H1 (cell line): Measurements from ENCODE around the gene IGLL1. TPM values are rescaled to one million over a fixed set of nuclear protein-coding genes. Genes with fewer than 3 reads are reported as not detected.

ENCODE experiments used
- CTCF ChIA-PET: fragments of 300-600 bp; sonication (Branson Sonifier 250); formaldehyde crosslinking; loops from one replicate; lab custom pipeline; 2021; ENCODE audit not compliant: partially characterized antibody; lab: Charles Lee
- POLR2A ChIA-PET: fragments of 300-600 bp; sonication (Branson Sonifier 250); formaldehyde crosslinking; loops from one replicate; lab custom pipeline; 2021; ENCODE audit warnings: inconsistent platforms; ENCODE audit not compliant: partially characterized antibody; lab: Charles Lee
- DNase-seq, 2 experiments: peaks; one replicate each; pipeline versions ENCODE4 v3.0.0 to v3.0.0-alpha.2; 2010 to 2022; ENCODE audit warnings: low spot score in 2 of 2, low read depth in 1 of 2, mixed read lengths in 1 of 2
- FAIRE-seq: peaks from 2 replicates; lab custom pipeline; 2011; peaks lifted over from hg19 to GRCh38; lab: Jason Lieb, UNC
- H2AFZ ChIP-seq: 2 replicates; pipeline ENCODE4 v1.8.1; 2012; ENCODE audit warnings: low read length, inconsistent platforms
- H2AK5ac ChIP-seq: 2 replicates; pipeline ENCODE4 v1.6.1; 2013; ENCODE audit warnings: low read depth, low read length
- H2BK120ac ChIP-seq: replicated peaks from 2 replicates; pipeline ENCODE3; 2013; ENCODE audit warnings: low read depth, low read length, inconsistent platforms
- H2BK12ac ChIP-seq: 2 replicates; pipeline ENCODE4 v1.6.1; 2013; ENCODE audit warnings: low read depth, low read length
- H2BK15ac ChIP-seq: 2 replicates; pipeline ENCODE4 v1.6.1; 2013; ENCODE audit warnings: low read length
- H2BK20ac ChIP-seq: 2 replicates; pipeline ENCODE4 v1.6.1; 2013; ENCODE audit warnings: low read length
- H2BK5ac ChIP-seq: 2 replicates; pipeline ENCODE4 v1.6.1; 2013; ENCODE audit warnings: low read depth, low read length
- H3K14ac ChIP-seq: 2 replicates; pipeline ENCODE4 v1.6.1; 2013; ENCODE audit warnings: inconsistent platforms; ENCODE audit not compliant: insufficient read length
- H3K18ac ChIP-seq: 2 replicates; pipeline ENCODE4 v1.6.1; 2013; ENCODE audit warnings: low read length; ENCODE audit errors: extremely low read depth
- H3K23ac ChIP-seq: 2 replicates; pipeline ENCODE4 v1.6.1; 2013; ENCODE audit warnings: inconsistent platforms; ENCODE audit not compliant: insufficient read length
- H3K23me2 ChIP-seq: 2 replicates; pipeline ENCODE4 v1.6.1; 2013; ENCODE audit warnings: low read depth, low read length
- H3K27ac ChIP-seq: 2 replicates; pipeline ENCODE4 v1.6.1; 2011; ENCODE audit warnings: low read depth, low read length, inconsistent platforms
- H3K27me3 ChIP-seq, 4 experiments: replicated peaks in 1 of 4; 1 replicate in 1 of 4; 2 replicates in 3 of 4; pipeline versions ENCODE4 v1.6.1 to v1.8.1; 2011 to 2013; ENCODE audit warnings: low read length in 3 of 4, mild to moderate bottlenecking in 3 of 4, inconsistent platforms in 2 of 4, mixed read lengths in 2 of 4, moderate library complexity in 1 of 4; ENCODE audit not compliant: control insufficient read depth in 3 of 4, insufficient read depth in 3 of 4; ENCODE audit errors: extremely low read depth in 1 of 4
- H3K36me3 ChIP-seq, 4 experiments: 2 replicates each; pipeline versions ENCODE4 v1.6.1 to v1.8.1; 2011 to 2013; ENCODE audit warnings: mild to moderate bottlenecking in 4 of 4, low read length in 3 of 4, moderate library complexity in 2 of 4, control low read depth in 1 of 4, inconsistent platforms in 1 of 4; ENCODE audit not compliant: insufficient read depth in 4 of 4, control insufficient read depth in 2 of 4
- H3K4ac ChIP-seq: replicated peaks from 2 replicates; pipeline ENCODE3; 2013; ENCODE audit warnings: low read length, low read depth, mixed read lengths, inconsistent platforms; ENCODE audit not compliant: insufficient read length
- H3K4me1 ChIP-seq, 4 experiments: replicated peaks in 1 of 4; 1 replicate in 1 of 4; 2 replicates in 3 of 4; pipeline versions ENCODE4 v1.6.1 to v1.8.1; 2011 to 2013; ENCODE audit warnings: low read length in 3 of 4, inconsistent platforms in 2 of 4, mixed read lengths in 1 of 4; ENCODE audit not compliant: insufficient read depth in 4 of 4, control insufficient read depth in 3 of 4
- H3K4me2 ChIP-seq, 2 experiments: 2 replicates each; pipeline versions ENCODE4 v1.6.1 to v1.8.1; 2011 to 2013; ENCODE audit warnings: low read depth in 2 of 2, low read length in 2 of 2, control low read depth in 1 of 2, inconsistent platforms in 1 of 2, mild to moderate bottlenecking in 1 of 2; ENCODE audit not compliant: insufficient read depth in 1 of 2
- H3K4me3 ChIP-seq, 4 experiments: fragments of 200-600, 300-600 bp in 1 of 4; sonication (generic), shearing (Covaris generic), sonication (Bioruptor Twin) in 1 of 4; 2 replicates each; pipeline versions ENCODE4 v1.5.1 to v1.8.1; 2011 to 2016; ENCODE audit warnings: low read length in 4 of 4, low read depth in 3 of 4, control low read depth in 2 of 4, inconsistent platforms in 2 of 4, mild to moderate bottlenecking in 2 of 4, mixed read lengths in 1 of 4, moderate library complexity in 1 of 4; ENCODE audit not compliant: insufficient read depth in 2 of 4; ENCODE audit errors: extremely low read depth in 1 of 4
- H3K56ac ChIP-seq: replicated peaks from 2 replicates; pipeline ENCODE3; 2013; ENCODE audit warnings: low read depth, mild to moderate bottlenecking, mixed read lengths, low read length, inconsistent platforms; ENCODE audit not compliant: insufficient read length
- H3K79me1 ChIP-seq: 2 replicates; pipeline ENCODE4 v1.6.1; 2013; ENCODE audit warnings: low read depth, low read length, control low read depth
- H3K79me2 ChIP-seq, 2 experiments: 2 replicates each; pipeline versions ENCODE4 v1.6.1 to v1.8.1; 2012 to 2013; ENCODE audit warnings: low read length in 2 of 2, mild to moderate bottlenecking in 2 of 2, inconsistent platforms in 1 of 2; ENCODE audit not compliant: insufficient read depth in 2 of 2, control insufficient read depth in 1 of 2
- H3K9ac ChIP-seq, 4 experiments: replicated peaks in 1 of 4; 1 replicate in 1 of 4; 2 replicates in 3 of 4; pipeline versions ENCODE4 v1.6.1 to v1.8.1; 2011 to 2013; ENCODE audit warnings: low read depth in 3 of 4, low read length in 3 of 4, control low read depth in 2 of 4, mild to moderate bottlenecking in 2 of 4, moderate library complexity in 2 of 4, inconsistent platforms in 1 of 4; ENCODE audit errors: extremely low read depth in 1 of 4
- H3K9me3 ChIP-seq, 2 experiments: 2 replicates each; pipeline versions ENCODE4 v1.6.1 to v1.8.1; 2012 to 2013; ENCODE audit warnings: mild to moderate bottlenecking in 2 of 2, moderate library complexity in 2 of 2, control low read depth in 1 of 2, inconsistent platforms in 1 of 2, low read depth in 1 of 2, low read length in 1 of 2, mixed read lengths in 1 of 2; ENCODE audit not compliant: insufficient read depth in 2 of 2
- H4K20me1 ChIP-seq, 2 experiments: replicated peaks in 1 of 2; 2 replicates each; pipeline versions ENCODE3 to v1.8.1; 2011 to 2013; ENCODE audit warnings: inconsistent platforms in 2 of 2, low read length in 2 of 2, mild to moderate bottlenecking in 1 of 2; ENCODE audit not compliant: insufficient read depth in 2 of 2, control insufficient read depth in 1 of 2
- H4K5ac ChIP-seq: 2 replicates; pipeline ENCODE4 v1.6.1; 2013; ENCODE audit warnings: low read length, low read depth, mixed read lengths, inconsistent platforms; ENCODE audit not compliant: insufficient read length
- H4K8ac ChIP-seq: 2 replicates; pipeline ENCODE4 v1.8.0; 2013; ENCODE audit warnings: mild to moderate bottlenecking, moderate library complexity, low read length, inconsistent platforms; ENCODE audit not compliant: insufficient read depth; ENCODE audit errors: extremely low read depth
- H4K91ac ChIP-seq: replicated peaks from 2 replicates; pipeline ENCODE3; 2013; ENCODE audit warnings: low read length, mixed read lengths, inconsistent platforms; ENCODE audit not compliant: insufficient read length
- ASH2L ChIP-seq: fragments of 200-600, 300-600 bp; sonication (generic); IDR thresholded peaks from one replicate; pipeline ENCODE4 v1.7.1; 2017; ENCODE audit warnings: low read length
- BRCA1 ChIP-seq: IDR thresholded peaks from 2 replicates; pipeline ENCODE4 v1.6.1; 2012; ENCODE audit warnings: low read depth, low read length, improper control_type of control experiment
- CBX8 ChIP-seq: fragments of 300-800, 300-1000 bp; sonication (generic); IDR thresholded peaks from 2 replicates; pipeline ENCODE4 v1.7.1; 2016; ENCODE audit warnings: low read depth, low read length, borderline replicate concordance
- CEBPB ChIP-seq: IDR thresholded peaks from 2 replicates; pipeline ENCODE4 v1.6.1; 2012; ENCODE audit warnings: low read depth, low read length
- CTBP2 ChIP-seq: IDR thresholded peaks from 2 replicates; pipeline ENCODE4 v1.7.0; 2011; ENCODE audit warnings: borderline replicate concordance, mild to moderate bottlenecking, moderate library complexity, mixed read lengths, low read length; ENCODE audit not compliant: insufficient read depth, insufficient read length
- CTCF ChIP-seq, 3 experiments: IDR thresholded peaks; 1 replicate in 2 of 3; 2 replicates in 1 of 3; pipeline versions ENCODE4 v1.5.1 to v1.6.1; 2011; ENCODE audit warnings: low read length in 3 of 3, mild to moderate bottlenecking in 3 of 3, inconsistent platforms in 2 of 3, low read depth in 1 of 3, moderate library complexity in 1 of 3; ENCODE audit not compliant: insufficient read depth in 1 of 3; ENCODE audit errors: control extremely low read depth in 1 of 3
- EZH2 ChIP-seq: fragments of 200-600 bp; sonication (generic); IDR thresholded peaks from 2 replicates; pipeline ENCODE4 v1.7.1; 2012; ENCODE audit warnings: low read depth, mild to moderate bottlenecking, moderate library complexity, low read length, inconsistent platforms; ENCODE audit not compliant: severe bottlenecking
- MAFK ChIP-seq: IDR thresholded peaks from 2 replicates; pipeline ENCODE4 v1.6.1; 2012; ENCODE audit warnings: low read depth, mild to moderate bottlenecking, improper control_type of control experiment, low read length
- RBBP5 ChIP-seq: IDR thresholded peaks from 2 replicates; pipeline ENCODE4 v1.7.1; 2012; ENCODE audit warnings: low read depth, mild to moderate bottlenecking, inconsistent platforms, low read length, moderate library complexity, borderline replicate concordance
- SAP30 ChIP-seq: fragments of 300-600 bp; sonication (generic); IDR thresholded peaks from 2 replicates; pipeline ENCODE4 v1.7.1; 2012; ENCODE audit warnings: low read length, moderate library complexity, mild to moderate bottlenecking, inconsistent platforms; ENCODE audit not compliant: insufficient read depth, insufficient replicate concordance
- WGBS, 2 experiments: shearing (Covaris generic) in 1 of 2; methylation state at CpG; one replicate each; pipeline versions ENCODE4 v1.1.6 to v1.1.7; 2013 to 2015; ENCODE audit warnings: low lambda C conversion rate in 2 of 2, mixed read lengths in 2 of 2, inconsistent platforms in 1 of 2, low coverage in 1 of 2, missing lambda C conversion rate in 1 of 2; ENCODE audit not compliant: insufficient replicate concordance in 2 of 2, insufficient coverage in 1 of 2, insufficient read length in 1 of 2; ENCODE audit errors: extremely low coverage in 1 of 2, missing lambda C conversion rate in 1 of 2; 5-methylcytosine and 5-hydroxymethylcytosine counted together
- polyA plus RNA-seq, 7 experiments: library from polyadenylated mRNA; depleted of rRNA in 3 of 7; stranded (reverse) in 5 of 7; unstranded in 2 of 7; fragments of >200 nt in 5 of 7; fragments of 200-250 nt in 2 of 7; gene quantifications; 1 replicate in 5 of 7; 2 replicates in 1 of 7; 4 replicates in 1 of 7; pipeline versions ENCODE4 v1.2.1 to v1.2.3, GENCODE V29; 2011 to 2013; ENCODE audit warnings: missing spikeins in 2 of 7, mixed read lengths in 2 of 7
- total RNA-seq: library from RNA; stranded (reverse); fragmentation: NEBNext Ultra II Directional; extraction: Animal tissue kit (Norgen Biotek cat#: 25700); gene quantifications from 2 replicates; pipeline ENCODE4 v1.2.1, GENCODE V29; 2021

Gene IGLL1
- total and polyA plus RNA-seq, 2 of the 8 experiments (the other 6 are each of a cell fraction or from before 2014, with no cell fraction given), result not detected

DNA sequence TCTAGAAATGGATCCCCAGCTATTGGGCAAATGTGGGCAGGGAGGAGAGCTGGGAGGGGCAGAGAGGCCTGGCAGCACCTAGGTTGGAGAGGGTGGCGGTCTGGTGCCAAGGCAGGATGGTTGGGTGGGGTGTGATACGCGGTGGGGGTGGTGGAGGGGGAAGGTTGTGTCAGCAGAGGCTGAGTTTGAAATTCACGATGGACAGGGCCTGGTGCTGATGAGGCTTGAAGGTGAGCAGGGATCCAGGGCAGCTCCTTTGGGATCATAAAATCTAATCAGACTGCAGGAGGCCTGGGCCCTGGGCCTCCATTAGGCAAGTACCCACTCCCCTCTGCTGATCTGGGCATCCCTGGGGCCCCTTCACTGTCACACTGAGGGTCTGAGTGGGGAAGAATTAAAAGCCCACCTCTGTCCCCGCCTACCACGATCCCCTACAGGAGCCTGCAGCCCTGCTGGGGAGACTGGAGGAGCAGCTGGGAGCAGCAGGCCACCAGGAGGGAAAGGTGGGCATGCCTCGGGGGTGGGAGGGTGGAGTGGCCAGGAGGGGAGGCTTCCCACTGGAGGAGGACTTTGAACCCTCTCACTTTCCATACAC is 24.0 kb downstream of the IGLL1 start:
- Histone ChIP-seq H2AK5ac (no peak overlapping the region), H2BK5ac (no peak overlapping the region), H2BK12ac (no peak overlapping the region), H3K18ac (no peak overlapping the region), H3K9me3 (no peaks in the 10 kb centered on the region), H4K91ac (no peak overlapping the region), H3K56ac (no peak overlapping the region), H4K20me1 (peaks cover 0 to 1% of the 10 kb centered on the region in 2 experiments), H3K4me2 (no peak overlapping the region), H3K14ac (no peak overlapping the region), H4K8ac (no peak overlapping the region), H3K23me2 (peaks cover 18% of the 10 kb centered on the region; the same call in 1 of the 2 replicates), H3K36me3 (no peaks in the 10 kb centered on the region), H3K27ac (no peak overlapping the region), H2AFZ (no peak overlapping the region), H2BK15ac (no peak overlapping the region), H2BK120ac (no peak overlapping the region), H3K9ac (no peak overlapping the region), H4K5ac (no peak overlapping the region), H3K27me3 (no peaks in the 10 kb centered on the region; a peak in 2 of 7 replicates), H3K79me2 (no peaks in the 10 kb centered on the region), H3K4ac (no peak overlapping the region), H3K79me1 (no peaks in the 10 kb centered on the region; the same call in 1 of the 2 replicates), H3K4me3 (no peak overlapping the region), H3K23ac (no peak overlapping the region), H3K4me1 (no peaks in the 10 kb centered on the region), H2BK20ac (no peak overlapping the region)
- 80% methylated on average over 2 of the region's 7 CpGs; no CpG with 5 or more reads in 1 of the 2 experiments for WGBS, 2 experiments
- CTCF ChIA-PET, result interaction anchor here (0.6 to 1.7 kb wide), 6 partner anchors 12 to 309 kb away, joined by 3 to 6 read pairs (median 3); no protein-coding TSS in a partner anchor
- FAIRE-seq (no peak), DNase-seq (no peak)
- POLR2A ChIA-PET, result no interaction called here
- TF ChIP-seq CTCF (IDR thresholded peaks at IDR 0.05; ENCODE audit: control extremely low read depth in 1 of 3, insufficient read depth in 1 of 3, low read depth in 1 of 3, low read length in 3 of 3) (no peak), MAFK (no peak), EZH2 (no peak), CBX8 (no peak), ASH2L (no peak), RBBP5 (no peak), SAP30 (no peak), CTBP2 (no peak), BRCA1 (no peak), CEBPB (no peak)
